HG03565 (cell line): ENCODE data around the gene ARCN1.
"Not testable (repeated sequence)": the region's sequence is repeated elsewhere in the genome, so short reads cannot be mapped to it uniquely, and the experiment has no call there.

ENCODE experiments used
- ATAC-seq: cut with Tn5 transposase; IDR thresholded peaks from one replicate; pipeline ENCODE4 v1.9.1; 2021; ENCODE audit warnings: mild to moderate bottlenecking, moderate library complexity; ENCODE audit not compliant: unreplicated experiment

Gene ARCN1

GRCh38 chr11:118604566-118604965 lies 32.4 kb downstream of the ARCN1 start:
- no peak for ATAC-seq

GRCh38 chr11:118605116-118605867 lies 33.1 kb downstream of the ARCN1 start:
- ATAC-seq = no peak

GRCh38 chr11:118606157-118606843 lies 34.1 kb downstream of the ARCN1 start:
- ATAC-seq = no peak

DNA sequence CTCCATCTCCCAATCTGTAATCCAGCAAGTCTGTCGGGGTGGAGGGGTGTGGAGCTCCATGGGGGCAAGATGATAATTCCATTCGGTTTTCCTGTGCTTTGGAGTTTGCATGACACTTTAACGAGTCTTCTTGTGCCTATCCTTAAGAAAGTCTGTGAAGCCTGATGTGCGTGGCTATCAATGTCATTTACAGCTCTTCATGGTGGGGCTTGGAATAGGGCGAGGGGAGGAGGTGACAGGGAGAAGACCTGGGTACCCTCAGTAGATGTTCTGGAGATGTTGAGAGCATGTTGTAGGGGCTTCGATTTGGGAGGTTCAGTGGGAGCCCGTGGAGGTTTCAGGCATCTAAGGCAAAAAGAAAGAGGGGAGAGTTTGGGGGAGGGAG lies 34.6 kb downstream of the ARCN1 start:
- no peak for ATAC-seq

DNA sequence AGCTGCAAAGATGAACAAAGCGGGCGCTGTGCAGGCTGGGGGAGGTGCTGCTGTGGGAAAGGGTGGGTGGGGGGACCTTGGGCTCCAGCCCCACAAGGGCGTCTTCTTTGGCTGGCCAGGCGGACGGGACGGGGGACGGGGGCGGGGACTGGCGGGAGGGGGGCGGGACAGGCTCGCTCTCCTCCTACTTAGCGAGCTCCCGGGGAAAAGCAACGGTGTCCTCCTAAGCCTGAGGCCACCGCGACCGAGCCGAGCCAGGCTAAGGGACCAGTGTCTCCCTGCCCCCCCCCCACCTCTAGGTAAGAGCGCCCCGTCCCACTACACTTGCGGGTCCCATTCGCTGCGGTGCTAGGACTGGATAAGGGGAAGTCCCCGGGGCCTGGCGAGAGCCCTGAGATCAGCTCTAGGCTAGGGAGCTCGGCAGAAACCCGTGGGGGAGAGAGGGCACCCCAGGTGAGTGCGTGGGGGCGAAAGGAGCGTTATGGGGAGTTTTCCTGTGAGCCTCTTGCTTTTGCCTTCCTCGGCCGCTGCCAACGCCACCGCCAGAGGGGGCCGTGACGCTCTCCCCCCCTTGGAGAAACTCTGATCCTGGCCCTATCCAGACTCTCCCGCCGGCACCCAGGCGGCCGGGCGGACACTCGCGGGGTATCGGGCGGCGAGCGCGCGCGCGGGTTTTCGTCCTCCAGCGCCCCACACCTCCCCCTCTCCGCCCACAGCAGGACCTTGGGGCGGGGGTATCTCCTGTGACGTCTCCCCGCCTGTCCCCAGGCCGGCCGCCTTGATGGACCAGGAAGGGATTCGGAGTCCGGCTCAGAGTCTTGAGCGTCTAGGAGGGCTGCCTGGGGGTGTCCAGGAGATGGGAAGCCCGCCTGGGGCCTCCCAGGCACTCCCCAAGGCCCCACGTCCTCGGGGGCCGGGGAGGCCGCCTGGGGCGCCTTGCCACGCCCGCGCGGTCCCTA lies 35.5 kb downstream of the ARCN1 start, which contains the start of gene PHLDB1:
TSS of gene PHLDB1 (plus strand) at position 215 of the 959 bp plus-strand sequence. CDS start 6,222 bp downstream, outside the sequence.
- no peak for ATAC-seq

DNA sequence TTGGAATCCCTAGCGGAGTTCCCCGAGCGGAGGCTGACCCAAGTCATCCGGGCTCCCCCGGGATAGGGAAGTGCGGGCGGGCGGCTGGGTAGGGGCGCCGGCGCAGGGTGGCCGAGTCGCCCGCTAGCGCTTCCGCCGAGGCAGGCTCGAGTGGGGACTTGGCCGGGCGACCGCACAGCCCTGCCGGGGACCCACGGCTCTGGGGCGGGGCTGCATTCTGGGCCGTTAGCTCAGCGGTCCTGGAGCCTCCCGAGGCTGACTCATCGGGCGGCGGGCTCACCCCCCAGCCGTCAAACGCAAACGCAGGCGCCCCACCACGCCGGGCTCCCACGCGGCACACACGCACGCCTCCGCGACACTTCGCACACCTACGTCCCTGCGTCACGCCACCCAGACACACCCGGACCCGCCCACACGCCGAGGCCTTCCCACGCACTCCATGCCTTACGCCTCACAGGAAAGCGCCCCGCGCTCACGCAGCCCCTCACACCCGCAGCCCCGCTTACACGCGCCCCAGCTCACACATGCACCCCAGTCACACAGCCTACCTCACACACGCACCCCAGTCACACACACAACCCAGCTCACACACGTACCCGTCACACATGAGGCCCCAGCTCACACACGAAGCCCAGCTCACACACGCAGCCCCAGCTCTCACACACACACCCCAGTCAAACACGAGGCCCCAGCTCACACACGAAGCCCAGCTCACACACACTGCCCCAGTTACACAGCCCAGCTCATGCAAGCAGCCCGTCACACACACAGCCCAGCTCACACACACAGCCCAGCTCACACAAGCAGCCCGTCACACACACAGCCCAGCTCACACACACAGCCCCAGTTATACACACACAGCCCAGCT lies 36.4 kb downstream of the ARCN1 start:
- ATAC-seq = no peak

GRCh38 chr11:118609380-118610224 lies 37.4 kb downstream of the ARCN1 start:
- no peak for ATAC-seq

DNA sequence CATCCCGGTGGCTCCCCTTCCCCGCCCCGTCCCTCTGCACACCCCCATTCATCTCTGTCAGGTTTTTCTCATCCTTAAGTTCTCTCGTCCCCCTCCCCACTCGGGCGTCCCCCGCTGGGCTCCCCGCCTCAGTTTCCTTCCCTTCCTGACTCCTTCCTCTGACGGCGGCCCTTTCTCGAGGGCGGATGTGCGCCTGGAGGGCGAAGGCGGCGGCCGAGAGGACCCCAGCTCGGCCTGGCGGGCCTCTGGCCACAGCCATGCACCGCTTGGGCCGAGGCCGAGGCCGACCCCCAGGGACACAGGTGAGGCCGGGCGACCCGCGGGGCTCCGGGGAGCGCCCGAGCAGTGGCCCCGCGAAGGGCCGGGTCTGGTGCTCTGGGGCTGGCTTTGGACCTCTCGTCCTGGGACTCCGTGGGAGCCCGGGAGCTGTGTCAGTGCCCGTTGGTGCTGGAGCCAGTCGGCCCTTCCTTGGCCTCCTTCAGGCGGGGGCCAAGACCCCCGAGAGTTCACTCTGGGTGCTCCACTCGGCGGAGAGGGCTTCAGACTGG lies 38.1 kb downstream of the ARCN1 start:
- no peak for ATAC-seq

- ATAC-seq = no peak
Observed at GRCh38 chr11:118610773-118611432, 38.7 kb downstream of the ARCN1 start.

DNA sequence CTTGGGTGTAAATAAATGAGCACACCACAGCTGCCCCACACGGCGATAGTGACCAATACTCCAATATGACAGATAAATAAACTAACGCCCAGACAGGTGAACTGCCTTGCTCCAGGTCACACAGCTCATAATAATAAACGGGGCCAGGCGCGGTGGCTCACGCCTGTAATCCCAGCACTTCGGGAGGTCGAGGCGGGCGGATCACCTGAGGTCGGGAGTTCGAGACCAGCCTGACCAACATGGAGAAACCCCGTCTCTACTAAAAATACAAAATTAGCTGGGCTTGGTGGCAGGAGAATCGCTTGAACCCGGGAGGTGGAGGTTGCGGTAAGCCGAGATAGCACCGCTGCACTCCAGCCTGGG lies 39.2 kb downstream of the ARCN1 start:
- ATAC-seq = not testable (repeated sequence)

GRCh38 chr11:118612378-118612777 lies 40.2 kb downstream of the ARCN1 start:
- ATAC-seq = no peak

- ATAC-seq = no peak
Observed at GRCh38 chr11:118614511-118614910, 42.3 kb downstream of the ARCN1 start.

DNA sequence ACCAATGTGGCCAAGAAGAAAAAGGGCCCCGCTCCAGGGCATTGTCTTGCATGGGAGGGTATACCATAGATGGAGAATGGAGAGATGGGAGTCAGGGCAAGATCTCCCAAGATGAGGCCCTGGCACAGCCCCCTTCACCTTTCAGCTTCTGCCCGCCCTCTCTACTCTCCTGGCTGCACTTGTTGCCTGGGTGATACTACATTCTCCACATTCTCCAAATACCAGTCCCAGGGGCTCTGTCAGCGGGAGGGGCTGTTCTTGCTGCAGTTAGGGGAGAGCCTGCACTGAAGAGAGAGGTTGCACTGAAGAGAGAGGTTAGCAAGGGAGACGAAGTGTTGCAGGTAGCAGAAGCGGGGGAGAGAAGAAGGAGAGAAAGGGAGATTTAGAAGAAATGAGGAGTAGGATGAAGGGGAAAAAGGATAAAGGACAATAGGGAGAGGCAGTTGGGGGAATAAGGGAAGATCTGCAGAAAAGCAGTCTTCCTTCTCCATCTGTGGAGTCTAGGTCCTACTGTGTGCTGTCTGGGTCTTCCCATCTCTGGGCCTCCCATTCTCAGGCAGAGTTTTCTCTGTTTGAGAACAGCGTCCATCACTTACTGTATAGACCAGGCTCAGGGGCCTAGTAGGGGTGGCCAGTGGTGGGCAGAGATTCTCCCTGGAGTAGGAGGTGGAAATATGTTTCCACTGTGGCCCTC lies 43.2 kb downstream of the ARCN1 start:
- ATAC-seq = no peak

GRCh38 chr11:118615976-118616371 lies 43.8 kb downstream of the ARCN1 start:
- no peak for ATAC-seq

DNA sequence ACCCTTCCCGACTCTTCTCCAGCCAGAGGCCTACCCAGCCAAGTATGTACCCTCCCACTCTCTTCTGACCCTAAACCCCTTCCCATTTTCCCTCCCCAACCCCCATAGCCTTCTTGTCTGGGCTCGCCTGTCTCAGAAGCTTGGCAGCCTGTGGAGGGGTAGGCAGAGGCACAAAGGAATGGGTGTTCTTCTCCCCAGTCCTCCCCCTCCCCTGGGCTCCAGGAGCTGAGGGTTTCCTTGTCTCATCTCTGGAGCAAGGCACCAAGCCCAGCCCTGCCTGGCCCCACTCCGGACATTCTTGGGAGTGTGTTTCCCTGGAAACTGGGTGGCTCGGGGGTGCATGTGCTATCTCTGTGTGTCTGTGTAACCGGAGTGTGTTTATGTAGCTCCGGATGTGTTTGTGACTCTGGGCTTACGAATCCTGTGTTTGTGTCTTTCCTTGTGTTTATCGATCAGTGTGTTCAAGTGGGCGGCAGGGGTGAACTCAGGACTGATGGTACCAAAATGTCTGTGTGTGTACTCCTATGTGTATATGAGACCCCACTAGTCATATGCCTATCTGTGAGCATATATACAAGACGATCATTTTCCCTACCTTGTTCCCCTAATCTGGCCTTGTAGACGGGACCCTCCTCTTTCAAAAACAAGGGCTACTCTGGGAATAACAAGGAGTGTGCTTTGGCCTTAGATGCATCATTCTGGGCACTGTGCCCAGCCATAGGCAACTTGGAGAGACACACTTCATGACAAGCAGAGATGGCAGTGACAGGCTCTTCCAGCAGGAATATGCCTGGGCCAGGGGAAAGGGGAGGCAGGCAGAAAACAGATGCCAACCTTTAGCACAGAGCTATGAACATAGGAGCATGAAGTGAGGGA lies 46.1 kb downstream of the ARCN1 start:
- no peak for ATAC-seq

- no peak for ATAC-seq
Observed at GRCh38 chr11:118618991-118619375, 46.8 kb downstream of the ARCN1 start.
